ENCODE data around the gene CAST.

- TF ChIP-seq SUZ12 (IDR thresholded peaks at IDR 0.05; ENCODE audit: extremely low read depth, insufficient read depth, insufficient read length): no peak
- TF ChIP-seq YY1 (IDR thresholded peaks at IDR 0.05; ENCODE audit: insufficient read depth, insufficient read length): no peak
Measured at GRCh38 chr5:96780626-96781025, 118.5 kb downstream of the CAST start.

Measured in NT2/D1 (cell line).